ENCODE data around the gene TRIM45. TPM values are rescaled to one million over a fixed set of nuclear protein-coding genes. Genes with fewer than 3 reads are reported as not detected.
A peak's percentile ranks its signal among the peaks of the same experiment; 100 is the strongest.

TRIM45 gene
- total and polyA plus RNA-seq, 2 of the 4 experiments (the other 2 are of a cell fraction), result 2.0 to 5.1 TPM

DNA sequence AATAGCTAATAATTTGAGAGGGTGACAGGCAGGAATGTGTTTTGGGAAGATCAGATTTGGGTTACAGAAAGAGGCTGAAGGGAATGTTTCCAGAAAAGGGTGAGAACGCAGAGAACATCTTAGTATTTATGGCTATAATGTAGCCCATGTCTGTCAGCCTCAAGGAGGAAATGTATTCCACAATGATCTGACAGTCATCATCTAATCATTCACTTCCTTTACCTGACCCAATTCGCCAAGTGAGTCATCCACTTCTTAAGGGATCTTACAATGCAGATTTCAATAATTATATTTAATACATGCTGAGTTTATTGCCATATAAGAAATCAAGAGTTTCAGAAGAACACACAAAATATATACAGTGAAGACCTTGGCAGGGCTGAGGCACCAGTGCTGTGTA lies 10.8 kb downstream of the TRIM45 start:
- H3K9me3 ChIP-seq (ENCODE audit: control insufficient read depth, insufficient read depth, low read length), result no peaks in the 10 kb centered on the region
- no TSS peak for BruUV-seq (replicated peaks)
- dilution Hi-C loops (cut with HindIII; ENCODE audit: low sequenced_read_pairs, unreplicated experiment) (no loop called here), intact Hi-C loops (cut with micrococcal nuclease) (no loop called here), in situ Hi-C loops (cut with MboI; ENCODE audit: low sequenced_read_pairs) (no loop called here)
- no peak overlapping the region for H2BK120ac ChIP-seq (ENCODE audit: low read depth, low read length)
- no peaks in the 10 kb centered on the region; the same call in 1 of the 2 replicates for H3K9me1 ChIP-seq (ENCODE audit: insufficient read depth, low read length)
- H3K27me3 ChIP-seq (ENCODE audit: control insufficient read depth, insufficient read depth, low read length), result no peaks in the 10 kb centered on the region
- H3K36me3 ChIP-seq (ENCODE audit: control insufficient read depth, insufficient read depth, low read length), result peaks cover 10% of the 10 kb centered on the region
- no peak overlapping the region for H3K18ac ChIP-seq (ENCODE audit: low read depth, low read length)
- H4K91ac ChIP-seq (ENCODE audit: insufficient read depth, low read depth, low read length), result no peak overlapping the region
- no peaks in the 10 kb centered on the region for H4K20me1 ChIP-seq (ENCODE audit: insufficient read depth, low read length)
- H2BK20ac ChIP-seq (ENCODE audit: low read depth, low read length), result no peak overlapping the region
- no peaks in the 10 kb centered on the region for H3K4me1 ChIP-seq (ENCODE audit: control insufficient read depth, insufficient read depth, low read length)
- no peak overlapping the region for H4K8ac ChIP-seq (ENCODE audit: low read depth in 2 of 2, low read length in 2 of 2)
- H3K23ac ChIP-seq (ENCODE audit: low read depth, low read length), result no peak overlapping the region
- H3K9ac ChIP-seq (ENCODE audit: low read depth, low read length), result no peak overlapping the region
- TF ChIP-seq, protein P1, sequence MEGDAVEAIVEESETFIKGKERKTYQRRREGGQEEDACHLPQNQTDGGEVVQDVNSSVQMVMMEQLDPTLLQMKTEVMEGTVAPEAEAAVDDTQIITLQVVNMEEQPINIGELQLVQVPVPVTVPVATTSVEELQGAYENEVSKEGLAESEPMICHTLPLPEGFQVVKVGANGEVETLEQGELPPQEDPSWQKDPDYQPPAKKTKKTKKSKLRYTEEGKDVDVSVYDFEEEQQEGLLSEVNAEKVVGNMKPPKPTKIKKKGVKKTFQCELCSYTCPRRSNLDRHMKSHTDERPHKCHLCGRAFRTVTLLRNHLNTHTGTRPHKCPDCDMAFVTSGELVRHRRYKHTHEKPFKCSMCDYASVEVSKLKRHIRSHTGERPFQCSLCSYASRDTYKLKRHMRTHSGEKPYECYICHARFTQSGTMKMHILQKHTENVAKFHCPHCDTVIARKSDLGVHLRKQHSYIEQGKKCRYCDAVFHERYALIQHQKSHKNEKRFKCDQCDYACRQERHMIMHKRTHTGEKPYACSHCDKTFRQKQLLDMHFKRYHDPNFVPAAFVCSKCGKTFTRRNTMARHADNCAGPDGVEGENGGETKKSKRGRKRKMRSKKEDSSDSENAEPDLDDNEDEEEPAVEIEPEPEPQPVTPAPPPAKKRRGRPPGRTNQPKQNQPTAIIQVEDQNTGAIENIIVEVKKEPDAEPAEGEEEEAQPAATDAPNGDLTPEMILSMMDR (conservative IDR thresholded peaks at IDR 0.05; ENCODE audit: low read depth, low read length), result no peak
- no peak for TF ChIP-seq NFE2L2 (IDR thresholded peaks at IDR 0.05; ENCODE audit: low read depth, low read length)
- no peak for TF ChIP-seq SMC3 (IDR thresholded peaks at IDR 0.05; ENCODE audit: low read depth, low read length)
- no peak for TF ChIP-seq FOS (IDR thresholded peaks at IDR 0.05; ENCODE audit: low read depth, low read length)
- no peak for TF ChIP-seq BHLHE40 (IDR thresholded peaks at IDR 0.05; ENCODE audit: low read depth, low read length)
- no peak for TF ChIP-seq MAFK (IDR thresholded peaks at IDR 0.05; ENCODE audit: low read depth, low read length)
- TF ChIP-seq, protein P2, sequence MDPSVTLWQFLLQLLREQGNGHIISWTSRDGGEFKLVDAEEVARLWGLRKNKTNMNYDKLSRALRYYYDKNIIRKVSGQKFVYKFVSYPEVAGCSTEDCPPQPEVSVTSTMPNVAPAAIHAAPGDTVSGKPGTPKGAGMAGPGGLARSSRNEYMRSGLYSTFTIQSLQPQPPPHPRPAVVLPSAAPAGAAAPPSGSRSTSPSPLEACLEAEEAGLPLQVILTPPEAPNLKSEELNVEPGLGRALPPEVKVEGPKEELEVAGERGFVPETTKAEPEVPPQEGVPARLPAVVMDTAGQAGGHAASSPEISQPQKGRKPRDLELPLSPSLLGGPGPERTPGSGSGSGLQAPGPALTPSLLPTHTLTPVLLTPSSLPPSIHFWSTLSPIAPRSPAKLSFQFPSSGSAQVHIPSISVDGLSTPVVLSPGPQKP (IDR thresholded peaks at IDR 0.05; ENCODE audit: borderline replicate concordance, low read depth, low read length), result no peak
- TF ChIP-seq, protein P3, sequence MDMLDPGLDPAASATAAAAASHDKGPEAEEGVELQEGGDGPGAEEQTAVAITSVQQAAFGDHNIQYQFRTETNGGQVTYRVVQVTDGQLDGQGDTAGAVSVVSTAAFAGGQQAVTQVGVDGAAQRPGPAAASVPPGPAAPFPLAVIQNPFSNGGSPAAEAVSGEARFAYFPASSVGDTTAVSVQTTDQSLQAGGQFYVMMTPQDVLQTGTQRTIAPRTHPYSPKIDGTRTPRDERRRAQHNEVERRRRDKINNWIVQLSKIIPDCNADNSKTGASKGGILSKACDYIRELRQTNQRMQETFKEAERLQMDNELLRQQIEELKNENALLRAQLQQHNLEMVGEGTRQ (IDR thresholded peaks at IDR 0.05; ENCODE audit: low read depth, low read length), result no peak
- no peak for TF ChIP-seq RFX5 (IDR thresholded peaks at IDR 0.05; ENCODE audit: low read depth, low read length)
- TF ChIP-seq CEBPB (IDR thresholded peaks at IDR 0.05; ENCODE audit: low read depth, low read length), result no peak
- TF ChIP-seq MAZ (IDR thresholded peaks at IDR 0.05; ENCODE audit: borderline replicate concordance, low read depth, low read length), result no peak
- no peak for TF ChIP-seq POLR2A (IDR thresholded peaks at IDR 0.05; ENCODE audit: low read depth, low read length)
- no peak for TF ChIP-seq RAD21 (IDR thresholded peaks at IDR 0.05; ENCODE audit: low read length)
- TF ChIP-seq MXI1 (IDR thresholded peaks at IDR 0.05; ENCODE audit: borderline replicate concordance, low read depth, low read length), result no peak
- TF ChIP-seq CHD1 (IDR thresholded peaks at IDR 0.05; ENCODE audit: low read depth, low read length), result no peak
- H3K79me1 ChIP-seq (ENCODE audit: low read depth in 1 of 2, low read length in 2 of 2), result no peaks in the 10 kb centered on the region
- no peak overlapping the region for H2BK5ac ChIP-seq (ENCODE audit: low read depth, low read length, poor library complexity, severe bottlenecking)
- ChIA-PET CTCF (interaction anchor here (0.8 to 1.3 kb wide), 2 partner anchors 18 to 174 kb away, joined by 3 read pairs; no protein-coding TSS in a partner anchor), POLR2A (ENCODE audit: unreplicated experiment) (no interaction called here)
- no peak overlapping the region for H4K5ac ChIP-seq (ENCODE audit: low read depth, low read length)
- H3K4me3 ChIP-seq (ENCODE audit: insufficient read depth, low read depth, low read length), result no peak overlapping the region
- ATAC-seq (ENCODE audit: low read depth) (no peak), DNase-seq (peak; percentile 47)
- H2AK5ac ChIP-seq (ENCODE audit: low read depth, low read length), result no peak overlapping the region
- H3K4me2 ChIP-seq (ENCODE audit: low read depth, low read length), result no peak overlapping the region
- no peak overlapping the region for H3K27ac ChIP-seq (ENCODE audit: insufficient read depth, low read length)
- no peak overlapping the region for H2BK15ac ChIP-seq (ENCODE audit: low read depth, low read length)
- H2AFZ ChIP-seq (replicated peaks; ENCODE audit: low read length, poor library complexity), result no peak overlapping the region
- no peak overlapping the region for H3K14ac ChIP-seq (replicated peaks; ENCODE audit: low read depth, low read length)
- no CpG with 5 or more reads among the region's 2 CpGs for WGBS, 2 experiments (ENCODE audit: extremely low coverage in 2 of 2, insufficient read length in 1 of 2)
- no peak overlapping the region for H3K4ac ChIP-seq (ENCODE audit: low read depth, low read length)
- H2AK9ac ChIP-seq (replicated peaks; ENCODE audit: low read depth, low read length, poor library complexity), result no peak overlapping the region
- no peak overlapping the region for H3K56ac ChIP-seq (ENCODE audit: extremely low read depth, insufficient read depth, low read length)

Measured in IMR-90 (cell line).